Suppressor macrophage (primary cell): ENCODE measurements around the gene SMARCD2.

ENCODE experiments used
- DNase-seq, 4 experiments: peaks; one replicate each; pipeline ENCODE4 v3.0.0-alpha.2; 2020 to 2022

Gene SMARCD2

GRCh38 chr17:63850401-63850800 is 7.9 kb upstream of the SMARCD2 start:
- DNase-seq = no peak

DNA sequence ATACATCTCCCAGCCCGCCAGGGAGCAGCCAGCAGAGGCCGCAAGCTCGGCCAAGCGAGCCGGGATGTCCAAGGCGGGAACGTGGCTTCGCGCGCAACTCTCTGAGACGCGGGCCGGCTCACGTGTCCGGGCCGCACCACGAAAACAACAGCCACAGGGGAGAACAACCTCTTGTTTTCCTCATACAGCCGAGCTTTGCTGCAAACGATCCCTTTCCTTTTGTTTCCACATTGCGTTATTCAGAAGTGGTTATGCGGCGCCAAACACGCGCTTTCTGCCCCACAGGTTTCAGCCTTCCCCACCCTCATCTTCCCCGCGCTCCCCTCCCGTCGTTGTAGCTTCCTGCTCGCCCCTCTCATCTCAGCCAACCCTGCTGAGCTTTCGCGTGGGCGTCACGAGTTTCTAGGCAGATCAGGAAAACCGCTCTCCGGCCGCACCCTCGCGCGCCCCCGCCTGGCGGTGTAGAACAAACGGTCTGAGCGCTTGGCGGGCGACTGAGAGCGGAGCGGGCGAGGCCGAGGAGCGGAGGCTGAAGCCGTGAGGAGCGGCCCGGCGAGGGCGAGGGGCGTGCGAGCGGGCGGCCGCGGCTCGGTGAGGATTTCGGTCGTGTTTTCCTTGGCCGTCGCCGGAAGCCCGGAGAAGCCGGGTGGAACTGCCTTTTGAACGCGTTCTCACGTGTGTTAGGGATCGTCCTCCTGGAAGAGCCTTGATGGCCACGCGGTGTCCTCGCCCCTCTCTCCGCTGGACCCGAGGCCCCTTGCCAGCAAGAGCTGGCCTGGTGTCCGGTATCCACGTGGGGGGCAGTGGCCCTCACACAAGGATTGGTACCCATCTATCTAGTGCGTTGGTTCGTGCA is 6.6 kb upstream of the SMARCD2 start:
- DNase-seq = peak; percentile 98 to 99 (median 98)

DNA sequence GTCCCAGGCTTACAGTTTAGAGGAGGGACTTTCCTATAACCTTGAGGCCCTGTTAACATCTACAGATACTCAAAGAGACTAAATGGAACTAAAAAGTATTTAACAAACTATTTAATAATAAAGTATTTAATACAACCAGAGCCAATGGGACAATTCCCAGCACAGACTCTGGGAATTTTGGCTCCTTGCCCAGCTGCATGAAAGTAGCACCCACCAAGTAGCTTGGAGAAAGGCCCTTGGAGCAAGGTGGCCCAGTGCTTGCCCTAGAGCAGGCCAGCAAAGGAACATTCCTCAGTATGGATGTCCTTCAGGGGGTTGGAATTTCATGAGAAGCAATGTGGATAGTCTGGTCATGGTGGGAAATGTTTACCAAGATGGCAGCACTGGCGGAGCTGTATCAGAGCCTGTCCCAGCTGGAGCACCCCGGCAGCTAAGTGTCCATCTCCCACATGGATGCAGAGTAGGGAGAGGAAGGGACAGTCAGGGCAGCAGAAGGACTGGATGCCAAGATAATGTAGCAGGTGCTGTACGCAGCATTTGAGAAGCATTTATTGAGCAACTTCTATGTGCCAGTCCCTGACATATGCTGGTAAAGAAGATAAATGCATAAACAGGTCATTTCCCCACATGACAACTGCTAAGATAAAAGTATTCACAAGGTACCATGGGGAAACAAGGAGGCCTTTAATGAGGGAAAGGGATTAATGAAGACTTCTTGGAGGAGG is 5.2 kb upstream of the SMARCD2 start:
- no peak for DNase-seq

DNA sequence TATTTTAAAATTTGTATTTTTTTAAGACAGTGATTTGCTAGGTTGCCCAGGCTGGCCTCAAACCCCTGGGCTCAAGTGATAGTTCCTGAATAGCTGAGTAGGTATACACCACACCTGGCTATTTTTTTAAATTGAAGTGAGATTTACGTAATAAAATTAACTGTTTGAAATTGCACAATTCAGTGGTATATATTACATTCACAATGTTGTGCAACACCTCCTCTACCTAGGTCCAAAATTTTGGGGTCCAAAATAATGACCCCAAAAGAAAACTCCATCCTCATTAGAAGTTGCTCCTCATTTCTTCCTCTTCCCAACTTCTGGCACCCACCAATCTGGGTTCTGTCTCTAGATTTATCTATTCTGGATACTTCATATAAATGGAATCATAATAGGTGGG is 3.0 kb upstream of the SMARCD2 start:
- no peak for DNase-seq

DNA sequence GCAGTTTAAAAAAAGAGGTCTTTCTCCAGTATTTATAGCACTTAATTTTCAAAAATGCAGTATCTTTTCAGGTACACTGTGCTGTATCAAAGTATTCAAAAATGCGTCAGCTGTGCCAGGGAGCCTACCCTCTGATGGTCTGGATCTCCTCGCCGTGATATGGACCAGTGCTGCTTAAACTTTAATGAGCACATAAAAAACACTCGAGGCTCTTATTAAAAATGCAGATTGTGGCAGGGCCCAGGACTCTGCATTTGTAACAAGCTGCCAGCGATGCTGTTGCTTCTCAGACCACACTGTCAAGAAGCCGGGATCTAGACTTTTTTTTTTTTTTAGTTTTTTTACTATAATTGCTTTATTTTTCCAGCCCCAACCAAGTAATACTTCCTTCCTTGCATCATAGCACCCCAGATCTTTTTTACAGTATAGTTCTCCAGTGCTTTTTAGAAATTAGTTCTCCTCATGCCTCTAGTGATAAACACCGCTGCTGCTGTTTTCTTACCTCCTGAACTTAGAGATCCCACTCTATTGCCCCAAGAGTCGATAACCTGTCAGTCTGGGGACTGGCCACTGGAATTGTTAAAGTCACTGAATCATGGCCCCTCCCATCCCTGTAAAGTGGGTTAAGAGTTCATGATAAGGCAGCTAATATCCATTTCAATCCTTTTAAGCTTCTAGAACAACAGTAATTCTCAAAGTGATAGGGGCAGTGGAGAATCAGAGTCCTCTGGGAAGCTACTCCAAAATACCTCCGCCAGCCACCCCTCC is 1.6 kb upstream of the SMARCD2 start:
- no peak for DNase-seq

DNA sequence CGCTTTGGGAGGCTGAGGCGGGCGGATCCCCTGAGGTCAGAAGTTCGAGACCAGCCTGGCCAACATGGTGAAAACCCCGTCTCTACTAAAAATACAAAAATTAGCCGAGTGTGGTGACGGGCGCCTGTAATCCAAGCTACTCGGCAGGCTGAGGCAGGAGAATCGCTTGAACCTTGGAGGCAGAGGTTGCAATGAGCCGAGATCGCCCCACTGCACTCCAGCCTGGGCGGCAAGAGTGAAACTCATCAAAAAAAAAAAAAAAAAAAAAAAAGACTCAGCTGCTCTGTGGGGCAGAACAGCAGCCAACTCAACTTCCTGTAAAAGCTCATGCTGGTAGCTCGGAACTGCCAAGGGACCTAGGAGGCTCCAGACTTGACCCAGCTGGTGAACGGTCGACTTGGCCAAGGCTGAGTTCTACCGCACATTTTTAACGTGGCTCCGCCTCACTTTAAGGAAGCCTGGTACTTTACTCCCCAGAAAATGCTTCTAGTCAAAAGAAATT is 953 bp upstream of the SMARCD2 start:
- DNase-seq = peak; percentile 74 to 88 (median 84)

- peak in 3 of 4 experiments; percentile 15 to 56 (median 45) for DNase-seq
Observed at GRCh38 chr17:63842173-63842539, 329 bp downstream of the SMARCD2 start.

DNA sequence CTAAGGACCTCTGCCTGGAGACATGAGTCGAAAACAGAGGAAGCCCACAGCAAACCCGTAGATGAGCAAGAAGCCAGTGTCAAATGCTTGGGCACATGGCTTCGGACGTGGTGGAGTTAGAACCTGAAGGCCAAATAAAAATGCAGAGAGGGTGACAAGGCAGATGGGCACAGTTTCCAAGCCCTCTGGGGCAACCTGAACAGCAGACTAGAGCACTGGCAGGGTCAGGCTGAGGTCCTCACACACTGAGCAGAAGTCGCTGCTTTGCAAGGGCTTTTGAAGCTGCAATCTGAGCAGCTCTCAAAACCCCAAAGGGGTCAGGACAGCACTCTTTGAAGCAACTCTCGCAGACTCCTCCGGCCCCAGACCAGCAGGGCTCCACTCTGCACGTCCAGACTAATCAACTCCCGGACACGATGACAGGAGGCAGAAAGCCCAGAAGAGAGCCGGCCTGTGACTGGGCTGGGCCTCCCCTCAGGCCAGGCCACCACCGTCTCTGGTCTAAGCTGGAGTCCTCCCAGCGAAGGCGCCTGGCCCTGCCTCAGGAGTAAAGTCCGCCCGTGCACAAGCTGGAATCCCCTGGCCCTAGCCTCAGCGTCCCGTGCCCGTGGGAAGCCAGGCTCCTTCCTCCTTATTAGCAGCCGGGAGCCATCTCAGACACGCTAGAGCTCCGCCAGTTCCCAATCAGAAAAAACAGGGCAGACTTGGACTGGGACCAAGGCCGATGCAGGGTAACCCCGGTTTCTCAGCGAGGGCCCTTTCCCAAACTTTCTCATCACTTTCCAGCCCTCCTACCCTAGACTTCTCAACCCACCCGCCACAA is 924 bp downstream of the SMARCD2 start:
- peak; percentile 49 to 81 (median 76) for DNase-seq

DNA sequence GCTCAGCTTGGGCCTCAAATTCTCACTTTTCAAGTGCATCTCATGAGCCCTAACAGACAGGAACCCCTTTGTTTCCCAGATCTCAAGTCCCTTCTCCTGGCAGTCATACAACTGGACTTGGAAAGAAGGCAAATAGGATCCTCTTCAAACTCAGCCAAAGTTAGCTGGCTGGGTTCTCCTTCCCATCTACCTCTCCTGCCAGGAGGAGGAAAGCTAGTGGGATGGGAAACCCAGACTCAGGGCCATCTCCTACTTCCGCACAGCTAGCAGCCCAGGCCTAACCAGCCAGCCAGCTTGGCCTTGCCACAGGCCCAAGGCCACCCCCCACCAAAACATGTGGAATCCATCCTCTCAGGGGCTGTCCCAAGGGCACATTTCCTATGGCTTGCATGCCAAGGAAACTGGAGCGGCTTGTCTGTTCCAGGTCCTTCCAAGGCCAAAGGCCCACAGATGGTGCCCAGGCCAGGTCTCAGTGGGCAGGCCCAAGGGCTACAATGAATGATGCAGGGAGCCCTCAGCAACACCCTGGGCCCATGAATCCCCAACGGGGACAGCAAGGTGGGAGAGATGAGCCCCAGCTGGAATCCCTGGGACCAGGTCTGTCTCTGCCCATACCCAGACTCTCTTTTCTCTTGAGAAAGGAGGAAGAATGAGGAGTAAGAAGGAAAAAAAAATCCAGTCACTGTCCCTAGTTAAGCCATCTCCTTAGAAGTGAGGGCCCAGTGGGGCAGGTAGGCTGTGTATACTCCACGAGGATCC is 1.7 kb downstream of the SMARCD2 start:
- peak in 2 of 4 experiments; percentile 25 to 26 for DNase-seq

DNA sequence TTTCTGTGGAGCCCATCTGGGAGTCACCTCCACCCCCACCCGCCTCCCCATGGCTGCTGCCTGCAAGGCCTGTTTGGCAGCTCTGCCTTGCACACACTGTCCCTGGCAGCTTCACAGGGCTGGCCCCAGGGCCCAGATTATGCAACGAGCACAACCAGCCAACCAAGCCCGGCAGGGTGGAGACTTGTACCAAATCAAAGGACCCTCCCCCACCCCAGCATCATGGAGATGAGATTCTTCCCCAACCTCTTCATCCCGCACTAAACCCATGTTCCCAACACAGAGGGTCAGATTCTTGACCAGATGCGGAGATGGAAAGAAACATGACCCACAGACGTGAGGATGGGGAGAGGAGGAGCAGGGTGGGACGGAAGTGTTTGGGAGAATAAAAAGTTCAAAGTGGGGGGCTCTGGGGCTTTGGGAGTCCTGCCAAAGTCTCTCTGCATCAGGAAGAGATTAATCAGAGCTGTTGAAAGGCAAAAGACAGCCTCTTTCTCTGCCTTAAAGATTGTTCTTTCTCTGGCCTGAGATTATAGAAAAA is 3.8 kb downstream of the SMARCD2 start:
- DNase-seq = no peak

- no peak for DNase-seq
Observed at GRCh38 chr17:63837962-63838600, 4.4 kb downstream of the SMARCD2 start.

- no peak for DNase-seq
Observed at GRCh38 chr17:63837480-63837879, 5.0 kb downstream of the SMARCD2 start.

- no peak for DNase-seq
Observed at GRCh38 chr17:63836811-63837210, 5.7 kb downstream of the SMARCD2 start.

- DNase-seq = no peak
Observed at GRCh38 chr17:63835167-63835720, 7.2 kb downstream of the SMARCD2 start.

- DNase-seq = peak; percentile 64 to 87 (median 82)
Observed at GRCh38 chr17:63834431-63835166, 7.9 kb downstream of the SMARCD2 start.

DNA sequence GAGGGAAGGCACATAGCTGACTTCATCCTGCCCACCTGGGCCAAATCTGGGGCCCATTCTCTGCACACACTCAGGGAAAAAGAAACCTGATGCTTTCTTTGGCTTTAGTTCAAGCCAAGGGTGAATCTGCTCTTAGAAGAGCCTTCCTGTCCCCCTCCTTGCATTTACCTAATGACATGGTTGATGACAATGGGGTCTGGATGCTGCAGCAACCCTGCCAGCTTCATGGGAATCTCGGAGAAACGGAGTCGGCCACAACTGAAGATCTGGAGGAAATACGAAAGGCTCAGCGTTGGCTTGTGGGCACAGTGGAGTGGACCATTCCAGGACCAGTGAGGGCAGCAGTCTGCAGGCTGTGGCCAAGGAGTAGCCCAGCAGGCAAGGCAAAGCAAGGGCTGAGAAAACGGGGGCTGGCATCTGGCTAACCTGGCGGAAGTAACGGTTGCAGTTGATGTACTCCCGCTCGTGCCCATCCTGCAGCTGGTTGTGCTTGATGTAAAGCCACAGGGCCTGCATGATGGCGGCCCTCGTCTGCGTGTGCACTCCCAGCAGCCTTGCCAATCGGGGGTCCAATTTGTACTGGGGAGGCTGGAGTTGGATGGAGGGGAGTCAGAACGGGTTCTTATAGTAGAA is 8.6 kb downstream of the SMARCD2 start:
- DNase-seq = no peak

DNA sequence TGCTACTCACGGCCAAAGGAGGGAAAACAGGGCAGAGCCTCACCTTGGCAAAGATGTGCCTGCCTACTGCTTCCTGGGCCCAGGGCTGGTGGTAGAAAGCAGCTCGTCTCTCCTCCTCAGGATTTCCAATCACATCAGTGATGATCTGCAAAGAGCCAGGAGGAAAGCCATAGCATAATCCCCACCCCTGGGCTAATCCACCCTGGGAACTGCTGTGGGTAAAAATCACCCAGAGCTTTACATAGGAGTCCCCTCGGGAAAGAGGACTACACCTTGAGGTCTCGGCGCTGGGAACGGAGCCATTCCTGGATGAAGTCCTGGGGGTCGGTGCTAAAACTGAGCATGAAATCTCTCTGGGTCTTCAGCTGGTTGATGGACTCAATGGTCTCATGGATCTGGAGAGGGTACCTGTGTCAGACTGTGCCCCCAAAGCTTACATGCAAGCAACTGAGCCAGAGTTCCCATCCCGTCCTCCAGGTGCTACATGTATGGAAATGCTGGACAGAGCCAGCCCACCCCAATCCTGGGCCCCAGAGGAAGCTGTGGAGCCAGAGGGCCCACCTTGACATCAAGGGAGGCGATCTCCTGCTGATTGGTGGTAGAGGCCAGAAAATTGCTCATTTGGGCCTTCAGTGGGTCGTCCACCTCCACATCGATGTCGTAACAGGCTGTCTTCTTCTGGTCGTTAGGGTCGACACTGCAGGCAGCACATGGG is 9.3 kb downstream of the SMARCD2 start:
- DNase-seq = no peak

DNA sequence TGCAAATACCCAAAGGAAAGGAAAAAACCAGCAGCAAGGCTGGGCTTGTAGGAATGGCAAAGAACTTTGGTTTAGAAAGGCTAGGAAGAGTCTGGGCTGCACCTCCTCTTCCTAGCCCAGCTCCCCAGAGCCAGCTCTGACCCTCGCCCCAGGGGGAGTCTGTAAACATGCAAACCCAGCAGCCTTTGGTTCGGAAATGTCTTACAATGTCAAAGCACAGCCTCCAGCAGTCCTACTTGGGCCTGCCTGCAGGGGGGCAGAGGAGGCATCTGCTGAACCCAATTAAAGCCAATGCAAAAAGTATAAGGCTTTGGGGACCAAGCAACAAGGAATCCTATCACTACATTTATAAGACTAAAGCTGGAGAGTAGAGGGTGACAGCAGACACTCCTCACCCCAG is 10.0 kb downstream of the SMARCD2 start:
- DNase-seq = no peak
